ENCODE results near the gene FAM161A.

The FAM161A gene, protein sequence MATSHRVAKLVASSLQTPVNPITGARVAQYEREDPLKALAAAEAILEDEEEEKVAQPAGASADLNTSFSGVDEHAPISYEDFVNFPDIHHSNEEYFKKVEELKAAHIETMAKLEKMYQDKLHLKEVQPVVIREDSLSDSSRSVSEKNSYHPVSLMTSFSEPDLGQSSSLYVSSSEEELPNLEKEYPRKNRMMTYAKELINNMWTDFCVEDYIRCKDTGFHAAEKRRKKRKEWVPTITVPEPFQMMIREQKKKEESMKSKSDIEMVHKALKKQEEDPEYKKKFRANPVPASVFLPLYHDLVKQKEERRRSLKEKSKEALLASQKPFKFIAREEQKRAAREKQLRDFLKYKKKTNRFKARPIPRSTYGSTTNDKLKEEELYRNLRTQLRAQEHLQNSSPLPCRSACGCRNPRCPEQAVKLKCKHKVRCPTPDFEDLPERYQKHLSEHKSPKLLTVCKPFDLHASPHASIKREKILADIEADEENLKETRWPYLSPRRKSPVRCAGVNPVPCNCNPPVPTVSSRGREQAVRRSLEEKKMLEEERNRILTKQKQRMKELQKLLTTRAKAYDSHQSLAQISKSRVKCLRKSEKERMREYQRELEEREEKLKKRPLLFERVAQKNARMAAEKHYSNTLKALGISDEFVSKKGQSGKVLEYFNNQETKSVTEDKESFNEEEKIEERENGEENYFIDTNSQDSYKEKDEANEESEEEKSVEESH

DNA sequence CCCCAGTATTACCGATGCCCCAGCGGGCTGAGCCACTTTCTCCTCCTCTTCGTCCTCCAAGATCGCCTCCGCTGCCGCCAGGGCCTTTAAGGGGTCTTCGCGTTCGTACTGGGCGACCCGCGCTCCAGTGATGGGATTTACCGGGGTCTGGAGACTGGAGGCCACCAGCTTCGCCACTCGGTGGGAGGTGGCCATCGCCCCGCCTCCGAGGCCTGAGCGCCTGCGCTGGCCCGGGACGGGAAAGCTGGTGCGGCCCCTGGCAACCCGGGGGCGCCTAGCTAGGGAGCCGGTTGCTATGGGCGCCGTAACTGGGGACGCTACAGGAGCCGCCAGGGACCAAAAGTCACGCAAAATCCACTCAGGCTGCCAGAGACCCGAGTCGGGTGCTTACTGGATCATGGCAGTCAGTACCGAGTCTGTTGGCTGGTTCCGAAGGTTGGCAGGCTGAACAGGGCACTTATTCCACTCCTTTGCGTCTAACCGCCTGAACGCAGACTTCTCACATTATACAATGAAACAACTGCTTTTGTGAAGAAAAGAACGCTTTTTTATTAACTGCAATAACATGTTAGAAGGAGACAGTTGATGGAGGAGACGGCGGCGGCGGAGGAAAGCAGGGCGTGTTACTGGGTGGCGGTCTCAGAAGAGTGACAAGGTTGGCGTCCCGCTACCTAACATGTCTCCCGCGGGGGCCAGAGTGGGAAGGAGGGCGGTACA lies at the start of gene FAM161A:
Gene FAM161A (minus strand): TSS at position 214 of the 717 bp plus-strand sequence. CDS start 19 bp downstream, at position 195.
- ChIA-PET CTCF (interaction anchor here (1.5 kb wide), 1 partner anchor 15 kb away, joined by 3 read pairs; no protein-coding TSS in a partner anchor), POLR2A (interaction anchor here (0.5 to 2.3 kb wide), 15 partner anchors 9 to 648 kb away, joined by 3 to 10 read pairs (median 4); partner anchors contain the start of gene COMMD1)
- peak; percentile 83 for TF ChIP-seq L3MBTL2 (conservative IDR thresholded peaks at IDR 0.05)
- TF ChIP-seq, protein P1, sequence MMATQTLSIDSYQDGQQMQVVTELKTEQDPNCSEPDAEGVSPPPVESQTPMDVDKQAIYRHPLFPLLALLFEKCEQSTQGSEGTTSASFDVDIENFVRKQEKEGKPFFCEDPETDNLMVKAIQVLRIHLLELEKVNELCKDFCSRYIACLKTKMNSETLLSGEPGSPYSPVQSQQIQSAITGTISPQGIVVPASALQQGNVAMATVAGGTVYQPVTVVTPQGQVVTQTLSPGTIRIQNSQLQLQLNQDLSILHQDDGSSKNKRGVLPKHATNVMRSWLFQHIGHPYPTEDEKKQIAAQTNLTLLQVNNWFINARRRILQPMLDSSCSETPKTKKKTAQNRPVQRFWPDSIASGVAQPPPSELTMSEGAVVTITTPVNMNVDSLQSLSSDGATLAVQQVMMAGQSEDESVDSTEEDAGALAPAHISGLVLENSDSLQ (IDR thresholded peaks at IDR 0.05), result no peak
- TF ChIP-seq NFRKB (IDR thresholded peaks at IDR 0.05), result no peak
- no peak for TF ChIP-seq FOXA1 (IDR thresholded peaks at IDR 0.05)
- no peak for TF ChIP-seq SP1 (IDR thresholded peaks at IDR 0.05)
- TF ChIP-seq ELF4 (IDR thresholded peaks at IDR 0.05), result no peak
- no peak for TF ChIP-seq CTBP1 (IDR thresholded peaks at IDR 0.05; ENCODE audit: borderline replicate concordance)
- TF ChIP-seq SUZ12 (IDR thresholded peaks at IDR 0.05), result no peak
- DNase-seq (ENCODE audit: extremely low spot score), result peak; percentile 82

DNA sequence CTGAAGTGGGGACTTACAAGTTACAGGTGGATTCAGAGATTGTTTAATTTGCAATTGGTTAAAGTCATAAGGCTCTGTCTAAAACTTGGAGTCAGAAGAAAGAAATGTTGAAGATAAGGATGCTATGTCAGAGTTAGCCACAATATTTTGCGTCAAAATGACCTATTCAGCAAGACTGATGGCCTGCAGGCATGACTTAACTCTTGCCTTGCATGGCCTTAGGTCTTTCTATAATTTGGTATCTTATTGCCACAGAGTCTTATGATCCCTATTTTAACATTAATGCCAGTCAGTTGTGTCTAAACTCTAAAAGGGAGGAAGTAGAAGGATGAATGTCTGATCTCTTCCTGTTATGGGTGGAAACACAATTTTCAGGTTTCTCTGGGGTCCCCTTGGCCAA lies 46.4 kb upstream of the FAM161A start:
- CTCF ChIA-PET, result interaction anchor here (0.6 kb wide), 1 partner anchor 18 kb away, joined by 3 read pairs; no protein-coding TSS in a partner anchor
- TF ChIP-seq, protein P1 (IDR thresholded peaks at IDR 0.05), result no peak
- TF ChIP-seq HDGF (IDR thresholded peaks at IDR 0.05; ENCODE audit: borderline replicate concordance), result no peak
- TF ChIP-seq CTBP1 (IDR thresholded peaks at IDR 0.05; ENCODE audit: borderline replicate concordance), result no peak
- no peak for TF ChIP-seq ELF4 (IDR thresholded peaks at IDR 0.05)
- no peak for TF ChIP-seq ARNT (IDR thresholded peaks at IDR 0.05)
- no peak for TF ChIP-seq L3MBTL2 (conservative IDR thresholded peaks at IDR 0.05)
- TF ChIP-seq LEF1 (IDR thresholded peaks at IDR 0.05; ENCODE audit: borderline replicate concordance), result no peak
- DNase-seq (ENCODE audit: extremely low spot score), result no peak
- POLR2A ChIA-PET, result no interaction called here

DNA sequence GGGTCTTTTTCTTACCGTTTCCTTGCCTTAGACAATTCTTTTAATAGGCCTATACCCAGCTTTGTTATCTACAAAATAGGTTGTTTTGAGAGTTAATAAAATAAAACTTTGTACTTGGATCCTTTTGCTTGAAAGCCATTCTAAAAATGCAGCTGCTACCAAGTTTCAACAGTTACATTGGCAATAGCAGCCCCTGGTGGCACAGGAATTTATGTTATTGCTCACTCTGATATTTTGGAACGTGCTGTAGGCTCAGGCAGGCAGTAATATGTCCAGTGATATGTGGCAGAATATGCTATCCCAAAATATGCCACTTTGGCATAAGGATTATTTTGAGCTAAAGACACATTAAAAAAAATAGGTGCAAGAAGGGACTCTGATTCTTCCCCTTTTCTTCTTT lies 45.0 kb upstream of the FAM161A start:
- peak; percentile 23 for DNase-seq (ENCODE audit: extremely low spot score)
- no peak for TF ChIP-seq NFRKB (IDR thresholded peaks at IDR 0.05)
- no peak for TF ChIP-seq FOXA1 (IDR thresholded peaks at IDR 0.05)
- TF ChIP-seq HDGF (IDR thresholded peaks at IDR 0.05; ENCODE audit: borderline replicate concordance), result no peak
- no peak for TF ChIP-seq BHLHE40 (IDR thresholded peaks at IDR 0.05; ENCODE audit: borderline replicate concordance)
- no peak for TF ChIP-seq L3MBTL2 (conservative IDR thresholded peaks at IDR 0.05)
- TF ChIP-seq, protein P1 (IDR thresholded peaks at IDR 0.05), result no peak
- TF ChIP-seq SP1 (IDR thresholded peaks at IDR 0.05), result no peak
- TF ChIP-seq ARNT (IDR thresholded peaks at IDR 0.05), result no peak
- TF ChIP-seq FOXK2 (IDR thresholded peaks at IDR 0.05), result no peak
- no peak for TF ChIP-seq FOXM1 (IDR thresholded peaks at IDR 0.05; ENCODE audit: borderline replicate concordance)
- no peak for TF ChIP-seq ZNF384 (IDR thresholded peaks at IDR 0.05)
- no peak for TF ChIP-seq LEF1 (IDR thresholded peaks at IDR 0.05; ENCODE audit: borderline replicate concordance)
- TF ChIP-seq ELF4 (IDR thresholded peaks at IDR 0.05), result no peak
- no peak for TF ChIP-seq CTBP1 (IDR thresholded peaks at IDR 0.05; ENCODE audit: borderline replicate concordance)
- TF ChIP-seq SUZ12 (IDR thresholded peaks at IDR 0.05), result no peak
- no peak for TF ChIP-seq TARDBP (IDR thresholded peaks at IDR 0.05)
- ChIA-PET CTCF (no interaction called here), POLR2A (interaction anchor here (1.2 kb wide), 1 partner anchor 720 kb away, joined by 3 read pairs; no protein-coding TSS in a partner anchor)

DNA sequence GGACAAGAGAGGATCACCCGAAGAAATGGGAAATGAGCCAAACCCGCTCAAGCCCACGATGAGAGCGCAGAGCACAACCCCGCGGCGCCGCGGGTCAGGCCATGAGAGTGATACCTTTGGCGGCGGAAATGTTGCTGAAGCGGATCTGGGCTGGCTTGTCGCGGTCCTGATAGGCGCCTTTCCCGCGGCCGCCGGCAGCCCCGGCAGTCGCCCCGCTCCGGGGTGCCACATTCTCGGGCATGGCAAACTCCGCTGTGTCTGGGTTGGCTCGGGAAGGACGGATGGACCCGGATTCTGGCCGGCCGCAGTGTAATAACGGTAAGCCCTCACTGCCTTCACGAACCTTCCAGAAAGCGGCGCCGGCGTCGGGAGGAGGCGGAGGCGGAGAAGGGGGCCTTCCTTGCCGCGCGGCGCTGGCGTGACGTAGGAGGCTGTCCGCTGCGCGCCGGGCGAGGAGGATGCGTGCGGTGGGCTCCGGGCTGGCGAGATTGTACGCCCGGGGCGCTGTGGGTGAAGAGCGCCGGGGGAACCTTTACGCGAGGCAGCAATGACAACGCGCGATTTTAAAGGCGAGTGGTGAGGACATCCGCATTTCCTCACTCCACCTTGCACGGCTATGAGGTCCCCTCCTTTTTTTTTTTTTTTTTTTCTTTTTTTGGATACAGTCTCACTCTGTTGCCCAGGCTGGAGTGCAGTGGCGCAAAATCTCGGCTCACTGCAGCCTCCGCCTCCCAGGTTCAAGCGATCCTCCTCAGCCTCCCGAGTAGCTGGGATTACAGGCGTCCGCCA lies 34.6 kb upstream of the FAM161A start, which contains the start of gene CCT4:
Gene CCT4 (minus strand): TSS at position 390 of the 789 bp plus-strand sequence. CDS start 149 bp downstream, at position 241.
- CTCF ChIA-PET, result no interaction called here
- POLR2A ChIA-PET, result no interaction called here
- no peak for TF ChIP-seq SUZ12 (IDR thresholded peaks at IDR 0.05)
- TF ChIP-seq TARDBP (IDR thresholded peaks at IDR 0.05), result peak; percentile 81; the same call in 1 of the 2 replicates
- TF ChIP-seq, protein P1 (IDR thresholded peaks at IDR 0.05), result no peak
- no peak; the same call in 1 of the 2 replicates for TF ChIP-seq L3MBTL2 (conservative IDR thresholded peaks at IDR 0.05)
- TF ChIP-seq ELF4 (IDR thresholded peaks at IDR 0.05), result peak; percentile 76
- peak; percentile 97 for TF ChIP-seq ZNF384 (IDR thresholded peaks at IDR 0.05)
- TF ChIP-seq FOXA1 (IDR thresholded peaks at IDR 0.05), result no peak
- peak; percentile 84 for DNase-seq (ENCODE audit: extremely low spot score)
